H4 (cell line): ENCODE measurements around the gene OLFM1. TPM values are rescaled to one million over a fixed set of nuclear protein-coding genes. Genes with fewer than 3 reads are reported as not detected.

Experiments
- DNase-seq: peaks from one replicate; pipeline ENCODE4 v3.0.0-alpha.2; 2015; ENCODE audit warnings: low spot score
- total RNA-seq: library from RNA; depleted of rRNA; stranded (reverse); fragments of >200 nt; shearing (Covaris generic); gene quantifications from 2 replicates; pipeline ENCODE4 v1.2.3, GENCODE V29; 2014; rRNA removed

Gene OLFM1
- total RNA-seq, 1 experiment from 2014 or later: 50.8 TPM

- DNase-seq: no peak
Measured at GRCh38 chr9:135170535-135170934, 83.1 kb downstream of the OLFM1 start.

Other genes starting within 250 kb of the OLFM1 start
- not detected in 2 replicates for gene FCN2, start 206.9 kb upstream of the OLFM1 start, total RNA-seq
- not detected in 2 replicates for gene FCN1, start 169.8 kb upstream of the OLFM1 start, total RNA-seq